HG03571 (cell line): ENCODE results near the gene ENO1.

ENCODE experiments used
- ATAC-seq: cut with Tn5 transposase; IDR thresholded peaks from one replicate; pipeline ENCODE4 v1.9.1; 2021; ENCODE audit not compliant: unreplicated experiment

The ENO1 gene

GRCh38 chr1:8871965-8872399, 6.5 kb downstream of the ENO1 start:
- no peak for ATAC-seq

DNA sequence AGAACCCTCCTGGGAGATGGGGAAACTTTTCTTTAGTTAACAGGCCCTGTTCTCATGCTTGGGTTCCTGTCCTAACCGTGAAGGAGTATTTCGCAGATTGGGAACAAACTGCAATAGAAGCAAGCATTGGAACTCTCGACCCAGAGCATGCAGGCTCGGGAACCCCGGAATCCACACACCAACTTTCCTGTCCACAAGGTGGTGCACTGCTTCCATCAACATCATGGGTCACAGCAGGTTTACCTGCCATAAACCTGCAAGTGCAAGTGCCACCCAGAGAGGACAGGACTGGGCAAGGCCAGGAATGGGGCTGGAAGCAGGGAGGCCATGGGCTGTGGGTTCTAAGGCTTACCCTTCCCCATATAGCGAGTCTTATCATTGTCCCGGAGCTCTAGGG, 6.9 kb downstream of the ENO1 start:
- no peak for ATAC-seq

GRCh38 chr1:8870616-8871538, 7.6 kb downstream of the ENO1 start:
- no peak for ATAC-seq

DNA sequence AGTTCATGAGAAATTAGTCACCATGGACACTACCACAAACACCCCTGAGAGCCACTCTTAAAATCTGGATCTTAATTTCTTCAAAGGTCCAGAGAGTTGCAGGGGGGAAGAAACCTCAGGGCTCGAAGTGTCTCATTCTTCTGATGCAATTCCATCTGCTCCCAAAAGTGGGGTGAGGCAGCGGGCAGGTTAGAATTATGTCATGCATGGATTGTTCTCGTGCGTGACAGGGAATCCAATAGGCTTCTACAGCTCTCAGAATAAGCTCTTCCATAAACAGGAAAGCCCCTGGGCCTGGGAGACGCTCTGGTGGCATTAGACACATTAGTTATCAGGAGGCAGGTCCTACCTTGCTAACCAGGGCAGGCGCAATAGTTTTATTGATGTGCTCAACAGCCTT, 8.4 kb downstream of the ENO1 start:
- ATAC-seq, result no peak

- ATAC-seq, result no peak
Measured at GRCh38 chr1:8867878-8868567, 10.5 kb downstream of the ENO1 start.

- no peak for ATAC-seq
Measured at GRCh38 chr1:8866792-8867415, 11.6 kb downstream of the ENO1 start.

- ATAC-seq, result no peak
Measured at GRCh38 chr1:8866173-8866791, 12.2 kb downstream of the ENO1 start.

DNA sequence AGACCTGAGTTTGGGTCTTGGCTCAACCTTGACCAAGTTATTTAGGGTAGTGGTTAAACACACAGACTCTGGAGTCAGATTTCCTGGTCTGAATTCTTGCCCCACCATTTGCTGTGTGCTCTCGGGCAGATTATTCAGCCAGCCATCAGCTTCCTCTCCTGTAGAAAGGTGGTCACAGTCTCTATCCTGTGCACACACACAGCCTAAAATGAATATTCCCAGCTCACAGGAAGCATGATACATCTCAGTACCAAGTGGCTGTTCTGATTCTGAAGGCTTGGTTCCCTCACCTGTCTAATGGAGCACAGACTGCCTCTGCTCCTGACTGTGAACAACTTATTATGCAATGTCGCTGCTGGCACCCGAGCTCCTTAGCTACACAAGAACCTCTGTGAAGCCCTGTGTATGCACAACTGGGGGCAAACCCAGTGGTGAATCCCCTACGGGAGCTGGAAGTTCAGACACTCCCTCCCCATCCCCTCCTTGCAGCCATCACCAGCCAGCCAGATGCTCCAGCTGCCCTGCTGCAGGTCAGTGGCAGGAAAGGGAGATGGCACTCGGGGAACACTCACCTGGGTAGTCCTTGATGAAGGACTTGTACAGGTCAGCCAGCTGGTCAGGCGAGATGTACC, 13.7 kb downstream of the ENO1 start:
- ATAC-seq, result no peak

- no peak for ATAC-seq
Measured at GRCh38 chr1:8863794-8864233, 14.7 kb downstream of the ENO1 start.

GRCh38 chr1:8863138-8863537, 15.3 kb downstream of the ENO1 start:
- ATAC-seq, result no peak

- no peak for ATAC-seq
Measured at GRCh38 chr1:8862528-8862927, 16.0 kb downstream of the ENO1 start.

GRCh38 chr1:8860738-8861516, 17.6 kb downstream of the ENO1 start:
- no peak for ATAC-seq

DNA sequence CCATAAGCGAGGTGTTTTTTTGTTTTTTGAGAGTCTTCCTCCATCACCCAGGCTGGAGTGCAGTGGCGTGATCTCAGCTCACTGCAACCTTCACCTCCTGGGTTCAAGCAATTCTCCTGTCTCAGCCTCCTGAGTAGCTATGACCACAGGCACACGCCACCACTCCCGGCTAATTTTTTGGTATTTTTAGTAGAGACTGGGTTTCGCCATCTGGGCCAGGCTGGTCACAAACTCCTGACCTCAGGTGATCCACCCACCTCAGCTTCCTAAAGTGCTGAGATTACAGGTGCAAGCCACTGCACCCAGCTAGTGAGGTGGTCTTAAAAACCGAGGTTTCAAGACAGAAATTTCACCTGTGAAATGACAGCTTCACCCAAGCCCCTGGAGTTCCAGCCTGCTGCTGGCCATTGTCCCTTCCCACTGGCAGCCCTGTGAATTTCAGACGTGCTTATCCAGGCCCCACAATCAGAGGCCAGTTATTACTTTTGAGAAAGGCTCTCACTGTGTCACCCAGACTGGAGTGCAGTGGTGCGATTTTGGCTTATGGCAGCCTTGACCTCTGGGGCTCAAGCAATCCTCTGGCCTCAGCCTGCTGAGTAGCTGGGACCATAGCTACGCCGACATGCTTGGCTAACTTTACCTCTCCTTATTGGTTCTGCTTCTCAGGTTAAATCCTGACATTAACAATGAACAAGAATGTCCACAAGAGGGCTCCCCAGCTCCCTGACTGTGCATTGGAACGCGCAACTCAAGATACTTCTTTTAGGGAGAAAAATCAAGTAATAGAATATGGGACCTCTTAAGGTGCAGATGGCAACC, 19.4 kb downstream of the ENO1 start:
- no peak for ATAC-seq

- no peak for ATAC-seq
Measured at GRCh38 chr1:8858112-8858668, 20.3 kb downstream of the ENO1 start.

DNA sequence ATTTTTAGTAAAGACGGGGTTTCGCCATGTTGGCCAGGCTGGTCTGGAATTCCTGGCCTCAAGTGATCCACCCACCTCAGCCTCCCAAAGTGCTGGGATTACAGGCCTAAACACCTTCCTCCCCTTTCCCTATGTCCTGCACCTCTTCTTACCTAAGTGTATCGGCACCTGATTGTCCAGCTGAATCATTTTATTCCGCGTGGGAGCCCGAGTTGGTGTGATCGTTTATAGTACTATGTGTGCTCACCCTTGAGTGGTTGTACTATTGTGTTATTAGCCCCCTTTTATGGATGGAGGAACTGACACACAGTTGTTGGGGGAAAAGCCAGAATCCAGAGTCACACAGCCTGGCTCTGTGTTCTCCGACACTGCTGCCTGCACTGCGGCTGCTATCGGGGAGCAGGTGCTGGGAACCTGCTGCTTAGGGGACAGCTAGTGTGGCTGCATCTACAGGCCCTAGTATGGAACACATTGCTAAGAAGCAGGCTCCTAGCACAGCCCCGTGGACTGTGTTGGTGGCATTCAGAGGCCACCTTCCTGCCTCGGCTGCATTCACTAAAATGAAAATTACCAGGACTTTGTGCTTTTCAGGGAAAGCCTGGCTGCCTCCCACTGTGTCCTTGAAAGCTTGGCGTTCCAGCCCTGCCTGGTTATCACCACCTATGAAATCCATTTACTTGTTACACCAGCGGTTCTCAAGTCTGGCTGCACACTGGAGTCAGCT, 21.6 kb downstream of the ENO1 start:
- ATAC-seq, result no peak

- ATAC-seq, result no peak
Measured at GRCh38 chr1:8854240-8854639, 24.2 kb downstream of the ENO1 start.

DNA sequence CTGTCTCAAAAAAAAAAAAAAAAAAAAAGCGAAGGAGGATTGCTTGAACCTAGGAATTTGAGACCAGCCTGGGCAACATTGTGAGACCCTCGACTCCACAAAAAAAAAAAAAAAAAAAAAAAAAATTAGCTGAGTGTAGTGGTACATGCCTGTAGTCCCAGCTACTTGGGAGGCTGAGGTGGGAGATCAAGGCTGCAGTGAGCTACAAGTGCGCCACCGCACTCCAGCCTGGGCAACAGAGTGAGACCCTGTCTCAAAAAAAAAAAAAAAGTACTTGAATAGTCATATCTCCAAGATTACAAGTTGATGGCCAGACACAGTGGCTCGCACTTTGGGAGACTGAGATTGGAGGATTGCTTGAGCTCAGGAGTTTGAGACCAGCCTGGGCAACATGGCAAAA, 27.4 kb downstream of the ENO1 start:
- no peak for ATAC-seq

- ATAC-seq, result no peak
Measured at GRCh38 chr1:8848663-8849386, 29.7 kb downstream of the ENO1 start.
